HepG2 (cell line): ENCODE measurements around the gene ADIPOR2. TPM values are rescaled to one million over a fixed set of nuclear protein-coding genes. Genes with fewer than 3 reads are reported as not detected.

Experiments used
- HNRNPL ChIP-seq: fragments of 200-400 bp; formaldehyde crosslinking; IDR thresholded peaks from 2 replicates; pipeline ENCODE4 v1.6.1; 2017; ENCODE audit warnings: mild to moderate bottlenecking, low read depth, low read length
- POLR2AphosphoS5 ChIP-seq: IDR thresholded peaks from 2 replicates; pipeline ENCODE4 v1.6.1; 2012; ENCODE audit warnings: low read depth, low read length
- SYNCRIP ChIP-seq: fragments of 200-400 bp; formaldehyde crosslinking; IDR thresholded peaks from 2 replicates; pipeline ENCODE4 v1.6.1; 2018; ENCODE audit warnings: mild to moderate bottlenecking, low read depth, low read length; ENCODE audit not compliant: insufficient read depth
- ZNF335 ChIP-seq: sonication (generic); formaldehyde crosslinking; IDR thresholded peaks from 2 replicates; pipeline ENCODE4 v1.4.0; 2020; ENCODE audit warnings: missing genetic modification reagents
- ZNF567 ChIP-seq: sonication (generic); formaldehyde crosslinking; IDR thresholded peaks from 2 replicates; pipeline ENCODE4 v1.8.1; 2023; ENCODE audit warnings: mild to moderate bottlenecking, missing genetic modification reagents, borderline replicate concordance
- ZNF616 ChIP-seq: sonication (generic); formaldehyde crosslinking; IDR thresholded peaks from 2 replicates; pipeline ENCODE4 v1.5.0; 2020; ENCODE audit warnings: low read depth, mild to moderate bottlenecking, missing genetic modification reagents
- ZNF776 ChIP-seq: sonication (generic); formaldehyde crosslinking; IDR thresholded peaks from 2 replicates; pipeline ENCODE4 v1.4.0; 2020; ENCODE audit warnings: mild to moderate bottlenecking, missing genetic modification reagents
- ZNF790 ChIP-seq: sonication (generic); formaldehyde crosslinking; IDR thresholded peaks from 2 replicates; pipeline ENCODE4 v1.8.0; 2022; ENCODE audit warnings: missing genetic modification reagents, mild to moderate bottlenecking, borderline replicate concordance
- ZSCAN12 ChIP-seq: sonication (generic); formaldehyde crosslinking; IDR thresholded peaks from 2 replicates; pipeline ENCODE4 v1.9.0; 2021; ENCODE audit warnings: mild to moderate bottlenecking, missing genetic modification reagents
- polyA plus RNA-seq, 8 experiments: library from polyadenylated mRNA; depleted of rRNA in 3 of 8; stranded (reverse) in 7 of 8; unstranded in 1 of 8; fragments of >200 nt; fragmentation: Illumina TruSeq in 4 of 8; extraction: Trizol in 4 of 8; gene quantifications; 2 replicates each; pipeline versions ENCODE4 v1.2.1 to v1.2.3, GENCODE V29; 2011 to 2016; ENCODE audit warnings: low read depth in 4 of 8, missing spikeins in 1 of 8, mixed read lengths in 1 of 8; ENCODE audit not compliant: insufficient read depth in 1 of 8
- total RNA-seq, 5 experiments: library from RNA; depleted of rRNA; stranded (reverse); fragments of >200 nt; fragmentation: Illumina TruSeq; extraction: Trizol; gene quantifications; 2 replicates each; pipeline ENCODE4 v1.2.3, GENCODE V29; 2016; ENCODE audit warnings: low read depth in 1 of 5
- TF ChIP-seq, protein P1 (sequence below): sonication (generic); formaldehyde crosslinking; IDR thresholded peaks from 2 replicates; pipeline ENCODE4 v1.5.1; 2020; ENCODE audit warnings: mild to moderate bottlenecking, missing genetic modification reagents, moderate library complexity
- TF ChIP-seq, protein P2 (sequence below): sonication (generic); formaldehyde crosslinking; IDR thresholded peaks from 2 replicates; pipeline ENCODE4 v1.8.0; 2022; ENCODE audit warnings: missing genetic modification reagents, mild to moderate bottlenecking, inconsistent platforms, borderline replicate concordance
- TF ChIP-seq, protein P3 (sequence below): sonication (generic); formaldehyde crosslinking; IDR thresholded peaks from 2 replicates; pipeline ENCODE4 v1.4.0; 2020; ENCODE audit warnings: mild to moderate bottlenecking, missing genetic modification reagents
- TF ChIP-seq, protein P4 (sequence below): sonication (generic); formaldehyde crosslinking; IDR thresholded peaks from 2 replicates; pipeline ENCODE4 v1.9.0; 2021; ENCODE audit warnings: missing genetic modification reagents, mild to moderate bottlenecking, borderline replicate concordance

ADIPOR2 gene
- total and polyA plus RNA-seq, 2 of the 13 experiments (the other 11 are each of a cell fraction or from before 2014, with no cell fraction given): 35.2 to 52.2 TPM

DNA sequence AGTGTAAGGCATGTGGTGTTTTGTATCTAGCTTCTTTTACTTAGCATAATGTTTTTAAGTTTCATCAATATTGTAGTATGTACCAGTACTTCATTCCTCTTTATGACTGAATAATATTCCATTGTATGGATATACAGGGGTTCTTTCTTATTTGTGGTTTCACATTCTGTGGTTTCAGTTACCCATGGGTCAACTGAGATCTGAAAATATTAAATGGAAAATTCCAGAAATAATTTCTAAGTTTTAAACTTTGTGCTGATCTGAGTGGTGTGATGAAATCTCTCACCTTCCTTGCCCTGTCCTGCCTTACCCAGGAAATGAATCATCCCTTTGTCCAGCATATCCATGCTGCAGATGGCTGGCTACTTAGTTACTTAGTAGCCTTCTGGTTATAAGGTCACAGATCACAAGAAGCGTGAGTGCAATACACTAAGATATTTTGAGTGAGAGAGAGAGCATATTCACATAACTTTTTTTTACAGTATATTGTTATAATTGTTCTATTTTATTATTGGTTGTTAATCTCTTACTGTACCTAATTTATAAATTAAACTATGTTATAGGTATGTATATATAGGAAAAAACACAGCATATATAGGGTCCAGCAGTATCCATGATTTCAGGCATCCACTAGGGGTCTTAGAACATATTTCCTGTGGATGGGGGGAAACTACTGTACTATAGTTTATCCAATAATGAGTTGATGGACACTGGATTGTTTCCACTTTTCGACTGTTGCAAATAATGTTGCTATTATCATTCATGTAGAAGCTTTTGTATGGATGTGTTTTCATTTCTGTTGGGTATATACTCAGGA is 69.9 kb downstream of the ADIPOR2 start (continued):
- TF ChIP-seq, protein P1, sequence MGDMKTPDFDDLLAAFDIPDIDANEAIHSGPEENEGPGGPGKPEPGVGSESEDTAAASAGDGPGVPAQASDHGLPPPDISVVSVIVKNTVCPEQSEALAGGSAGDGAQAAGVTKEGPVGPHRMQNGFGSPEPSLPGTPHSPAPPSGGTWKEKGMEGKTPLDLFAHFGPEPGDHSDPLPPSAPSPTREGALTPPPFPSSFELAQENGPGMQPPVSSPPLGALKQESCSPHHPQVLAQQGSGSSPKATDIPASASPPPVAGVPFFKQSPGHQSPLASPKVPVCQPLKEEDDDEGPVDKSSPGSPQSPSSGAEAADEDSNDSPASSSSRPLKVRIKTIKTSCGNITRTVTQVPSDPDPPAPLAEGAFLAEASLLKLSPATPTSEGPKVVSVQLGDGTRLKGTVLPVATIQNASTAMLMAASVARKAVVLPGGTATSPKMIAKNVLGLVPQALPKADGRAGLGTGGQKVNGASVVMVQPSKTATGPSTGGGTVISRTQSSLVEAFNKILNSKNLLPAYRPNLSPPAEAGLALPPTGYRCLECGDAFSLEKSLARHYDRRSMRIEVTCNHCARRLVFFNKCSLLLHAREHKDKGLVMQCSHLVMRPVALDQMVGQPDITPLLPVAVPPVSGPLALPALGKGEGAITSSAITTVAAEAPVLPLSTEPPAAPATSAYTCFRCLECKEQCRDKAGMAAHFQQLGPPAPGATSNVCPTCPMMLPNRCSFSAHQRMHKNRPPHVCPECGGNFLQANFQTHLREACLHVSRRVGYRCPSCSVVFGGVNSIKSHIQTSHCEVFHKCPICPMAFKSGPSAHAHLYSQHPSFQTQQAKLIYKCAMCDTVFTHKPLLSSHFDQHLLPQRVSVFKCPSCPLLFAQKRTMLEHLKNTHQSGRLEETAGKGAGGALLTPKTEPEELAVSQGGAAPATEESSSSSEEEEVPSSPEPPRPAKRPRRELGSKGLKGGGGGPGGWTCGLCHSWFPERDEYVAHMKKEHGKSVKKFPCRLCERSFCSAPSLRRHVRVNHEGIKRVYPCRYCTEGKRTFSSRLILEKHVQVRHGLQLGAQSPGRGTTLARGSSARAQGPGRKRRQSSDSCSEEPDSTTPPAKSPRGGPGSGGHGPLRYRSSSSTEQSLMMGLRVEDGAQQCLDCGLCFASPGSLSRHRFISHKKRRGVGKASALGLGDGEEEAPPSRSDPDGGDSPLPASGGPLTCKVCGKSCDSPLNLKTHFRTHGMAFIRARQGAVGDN (CRISPR knock-in tag): no peak
- TF ChIP-seq ZNF335: no peak
- TF ChIP-seq, protein P2, sequence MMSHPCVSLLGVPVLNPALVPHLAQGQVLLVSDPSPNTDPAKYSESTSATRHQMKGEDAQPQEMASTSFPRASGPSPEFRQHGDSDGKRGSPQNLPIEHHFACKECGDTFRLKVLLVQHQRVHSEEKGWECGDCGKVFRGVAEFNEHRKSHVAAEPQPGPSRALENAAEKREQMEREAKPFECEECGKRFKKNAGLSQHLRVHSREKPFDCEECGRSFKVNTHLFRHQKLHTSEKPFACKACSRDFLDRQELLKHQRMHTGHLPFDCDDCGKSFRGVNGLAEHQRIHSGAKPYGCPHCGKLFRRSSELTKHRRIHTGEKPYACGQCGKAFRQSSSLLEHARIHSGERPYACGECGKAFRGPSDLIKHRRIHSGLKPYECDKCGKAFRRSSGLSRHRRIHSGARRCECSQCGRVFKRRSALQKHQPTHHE (CRISPR knock-in tag): no peak
- TF ChIP-seq, protein P3, sequence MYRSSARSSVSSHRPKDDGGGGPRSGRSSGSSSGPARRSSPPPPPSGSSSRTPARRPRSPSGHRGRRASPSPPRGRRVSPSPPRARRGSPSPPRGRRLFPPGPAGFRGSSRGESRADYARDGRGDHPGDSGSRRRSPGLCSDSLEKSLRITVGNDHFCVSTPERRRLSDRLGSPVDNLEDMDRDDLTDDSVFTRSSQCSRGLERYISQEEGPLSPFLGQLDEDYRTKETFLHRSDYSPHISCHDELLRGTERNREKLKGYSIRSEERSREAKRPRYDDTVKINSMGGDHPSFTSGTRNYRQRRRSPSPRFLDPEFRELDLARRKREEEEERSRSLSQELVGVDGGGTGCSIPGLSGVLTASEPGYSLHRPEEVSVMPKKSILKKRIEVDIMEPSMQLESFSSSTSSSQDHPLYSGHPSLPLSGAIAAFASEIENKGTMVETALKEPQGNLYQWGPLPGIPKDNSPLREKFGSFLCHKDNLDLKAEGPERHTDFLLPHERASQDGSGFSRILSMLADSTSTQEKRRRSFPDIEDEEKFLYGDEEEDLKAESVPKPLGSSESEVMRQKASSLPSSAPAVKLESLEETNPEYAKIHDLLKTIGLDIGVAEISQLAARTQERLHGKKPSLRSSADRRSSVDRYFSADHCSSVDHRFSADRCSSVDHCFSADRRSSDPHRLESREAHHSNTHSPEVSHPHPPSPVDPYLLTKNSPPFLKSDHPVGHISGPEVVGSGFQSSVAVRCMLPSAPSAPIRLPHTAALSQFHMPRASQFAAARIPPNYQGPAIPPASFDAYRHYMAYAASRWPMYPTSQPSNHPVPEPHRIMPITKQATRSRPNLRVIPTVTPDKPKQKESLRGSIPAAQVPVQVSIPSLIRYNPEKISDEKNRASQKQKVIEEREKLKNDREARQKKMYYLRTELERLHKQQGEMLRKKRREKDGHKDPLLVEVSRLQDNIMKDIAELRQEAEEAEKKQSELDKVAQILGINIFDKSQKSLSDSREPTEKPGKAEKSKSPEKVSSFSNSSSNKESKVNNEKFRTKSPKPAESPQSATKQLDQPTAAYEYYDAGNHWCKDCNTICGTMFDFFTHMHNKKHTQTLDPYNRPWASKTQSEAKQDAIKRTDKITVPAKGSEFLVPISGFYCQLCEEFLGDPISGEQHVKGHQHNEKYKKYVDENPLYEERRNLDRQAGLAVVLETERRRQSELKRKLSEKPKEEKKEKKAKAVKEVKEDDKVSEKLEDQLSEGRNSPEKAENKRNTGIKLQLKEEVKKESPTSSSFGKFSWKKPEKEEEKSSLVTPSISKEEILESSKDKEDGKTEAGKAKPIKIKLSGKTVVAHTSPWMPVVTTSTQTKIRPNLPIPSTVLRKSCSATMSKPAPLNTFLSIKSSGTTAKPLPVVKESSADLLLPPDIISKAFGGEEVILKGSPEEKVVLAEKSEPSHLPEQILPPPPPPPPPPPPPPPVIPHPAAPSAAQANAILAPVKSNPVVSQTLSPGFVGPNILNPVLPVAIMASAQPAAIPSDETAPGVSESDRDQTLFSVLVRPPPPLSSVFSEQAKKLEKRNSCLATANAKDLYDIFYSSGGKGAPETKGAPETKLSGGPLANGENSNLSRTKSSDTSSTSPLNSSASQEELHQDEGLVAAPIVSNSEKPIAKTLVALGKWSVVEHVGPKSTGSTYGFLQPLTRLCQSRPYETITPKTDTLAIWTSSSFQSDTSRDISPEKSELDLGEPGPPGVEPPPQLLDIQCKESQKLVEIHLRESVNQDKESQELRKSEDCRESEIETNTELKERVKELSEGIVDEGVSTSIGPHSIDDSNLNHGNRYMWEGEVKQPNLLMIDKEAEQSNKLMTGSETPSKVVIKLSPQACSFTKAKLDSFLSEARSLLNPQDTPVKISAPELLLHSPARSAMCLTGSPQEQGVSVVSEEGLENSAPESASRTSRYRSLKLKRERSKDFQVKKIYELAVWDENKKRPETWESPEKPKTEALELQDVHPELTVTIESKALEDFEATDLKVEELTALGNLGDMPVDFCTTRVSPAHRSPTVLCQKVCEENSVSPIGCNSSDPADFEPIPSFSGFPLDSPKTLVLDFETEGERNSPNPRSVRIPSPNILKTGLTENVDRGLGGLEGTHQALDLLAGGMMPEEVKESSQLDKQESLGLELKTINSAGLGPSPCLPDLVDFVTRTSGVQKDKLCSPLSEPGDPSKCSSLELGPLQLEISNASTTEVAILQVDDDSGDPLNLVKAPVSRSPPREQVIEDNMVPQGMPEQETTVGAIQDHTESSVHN (CRISPR knock-in tag): no peak
- TF ChIP-seq ZSCAN12 (CRISPR knock-in tag): no peak
- TF ChIP-seq ZNF776: no peak
- TF ChIP-seq HNRNPL: no peak
- TF ChIP-seq SYNCRIP: no peak
- TF ChIP-seq POLR2AphosphoS5: no peak
- no peak for TF ChIP-seq ZNF790 (CRISPR knock-in tag)
- TF ChIP-seq, protein P4, sequence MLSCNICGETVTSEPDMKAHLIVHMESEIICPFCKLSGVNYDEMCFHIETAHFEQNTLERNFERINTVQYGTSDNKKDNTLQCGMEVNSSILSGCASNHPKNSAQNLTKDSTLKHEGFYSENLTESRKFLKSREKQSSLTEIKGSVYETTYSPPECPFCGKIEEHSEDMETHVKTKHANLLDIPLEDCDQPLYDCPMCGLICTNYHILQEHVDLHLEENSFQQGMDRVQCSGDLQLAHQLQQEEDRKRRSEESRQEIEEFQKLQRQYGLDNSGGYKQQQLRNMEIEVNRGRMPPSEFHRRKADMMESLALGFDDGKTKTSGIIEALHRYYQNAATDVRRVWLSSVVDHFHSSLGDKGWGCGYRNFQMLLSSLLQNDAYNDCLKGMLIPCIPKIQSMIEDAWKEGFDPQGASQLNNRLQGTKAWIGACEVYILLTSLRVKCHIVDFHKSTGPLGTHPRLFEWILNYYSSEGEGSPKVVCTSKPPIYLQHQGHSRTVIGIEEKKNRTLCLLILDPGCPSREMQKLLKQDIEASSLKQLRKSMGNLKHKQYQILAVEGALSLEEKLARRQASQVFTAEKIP (CRISPR knock-in tag): no peak
- no peak for TF ChIP-seq ZNF616 (CRISPR knock-in tag)
- no peak for TF ChIP-seq ZNF567 (CRISPR knock-in tag)
